ENCODE results near the gene IFITM1. TPM values are rescaled to one million over a fixed set of nuclear protein-coding genes. Genes with fewer than 3 reads are reported as not detected.

The IFITM1 gene
- total and polyA plus RNA-seq, 2 donors (not counting 1 experiment from before 2014, with no cell fraction given): 21.1 to 93.0 TPM

- H2AFZ ChIP-seq (ENCODE audit: low read length): no peak overlapping the region
- H3K27ac ChIP-seq (ENCODE audit: insufficient read depth, low read length): no peak overlapping the region
- no peaks in the 10 kb centered on the region for H4K20me1 ChIP-seq (ENCODE audit: control insufficient read depth, extremely low read depth, insufficient read depth, low read length)
- no peak overlapping the region for H3K4me3 ChIP-seq (replicated peaks in 1 of 4; ENCODE audit: control extremely low read depth in 1 of 4, insufficient read depth in 1 of 4, low read depth in 3 of 4, low read length in 4 of 4)
- no peaks in the 10 kb centered on the region for H3K27me3 ChIP-seq (ENCODE audit: control insufficient read depth, insufficient read depth, low read length)
- no peaks in the 10 kb centered on the region for H3K79me2 ChIP-seq (ENCODE audit: control insufficient read depth, insufficient read depth, low read length)
- TF ChIP-seq, protein P1, sequence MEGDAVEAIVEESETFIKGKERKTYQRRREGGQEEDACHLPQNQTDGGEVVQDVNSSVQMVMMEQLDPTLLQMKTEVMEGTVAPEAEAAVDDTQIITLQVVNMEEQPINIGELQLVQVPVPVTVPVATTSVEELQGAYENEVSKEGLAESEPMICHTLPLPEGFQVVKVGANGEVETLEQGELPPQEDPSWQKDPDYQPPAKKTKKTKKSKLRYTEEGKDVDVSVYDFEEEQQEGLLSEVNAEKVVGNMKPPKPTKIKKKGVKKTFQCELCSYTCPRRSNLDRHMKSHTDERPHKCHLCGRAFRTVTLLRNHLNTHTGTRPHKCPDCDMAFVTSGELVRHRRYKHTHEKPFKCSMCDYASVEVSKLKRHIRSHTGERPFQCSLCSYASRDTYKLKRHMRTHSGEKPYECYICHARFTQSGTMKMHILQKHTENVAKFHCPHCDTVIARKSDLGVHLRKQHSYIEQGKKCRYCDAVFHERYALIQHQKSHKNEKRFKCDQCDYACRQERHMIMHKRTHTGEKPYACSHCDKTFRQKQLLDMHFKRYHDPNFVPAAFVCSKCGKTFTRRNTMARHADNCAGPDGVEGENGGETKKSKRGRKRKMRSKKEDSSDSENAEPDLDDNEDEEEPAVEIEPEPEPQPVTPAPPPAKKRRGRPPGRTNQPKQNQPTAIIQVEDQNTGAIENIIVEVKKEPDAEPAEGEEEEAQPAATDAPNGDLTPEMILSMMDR (conservative IDR thresholded peaks at IDR 0.05 in 1 of 2, IDR thresholded peaks at IDR 0.05 in 1 of 2; ENCODE audit: low read depth in 1 of 2, low read length in 2 of 2): no peak
- TF ChIP-seq EZH2 (IDR thresholded peaks at IDR 0.05; ENCODE audit: low read length, missing control alignments): no peak
- peaks cover 8% of the 10 kb centered on the region for H3K4me1 ChIP-seq (ENCODE audit: control insufficient read depth, extremely low read depth, insufficient read depth, low read length)
- DNase-seq (ENCODE audit: low read depth in 2 of 2): no peak
- H3K4me2 ChIP-seq (ENCODE audit: extremely low read depth, insufficient read depth, low read length): no peak overlapping the region
- H3K36me3 ChIP-seq (ENCODE audit: control insufficient read depth, insufficient read depth, low read length): peaks cover 2% of the 10 kb centered on the region
- H3K9me3 ChIP-seq (ENCODE audit: control insufficient read depth, insufficient read depth, low read depth, low read length): no peaks in the 10 kb centered on the region
- no peak overlapping the region for H3K9ac ChIP-seq (ENCODE audit: insufficient read depth, low read length)
Measured at GRCh38 chr11:352456-353031, 38.7 kb downstream of the IFITM1 start.

DNA sequence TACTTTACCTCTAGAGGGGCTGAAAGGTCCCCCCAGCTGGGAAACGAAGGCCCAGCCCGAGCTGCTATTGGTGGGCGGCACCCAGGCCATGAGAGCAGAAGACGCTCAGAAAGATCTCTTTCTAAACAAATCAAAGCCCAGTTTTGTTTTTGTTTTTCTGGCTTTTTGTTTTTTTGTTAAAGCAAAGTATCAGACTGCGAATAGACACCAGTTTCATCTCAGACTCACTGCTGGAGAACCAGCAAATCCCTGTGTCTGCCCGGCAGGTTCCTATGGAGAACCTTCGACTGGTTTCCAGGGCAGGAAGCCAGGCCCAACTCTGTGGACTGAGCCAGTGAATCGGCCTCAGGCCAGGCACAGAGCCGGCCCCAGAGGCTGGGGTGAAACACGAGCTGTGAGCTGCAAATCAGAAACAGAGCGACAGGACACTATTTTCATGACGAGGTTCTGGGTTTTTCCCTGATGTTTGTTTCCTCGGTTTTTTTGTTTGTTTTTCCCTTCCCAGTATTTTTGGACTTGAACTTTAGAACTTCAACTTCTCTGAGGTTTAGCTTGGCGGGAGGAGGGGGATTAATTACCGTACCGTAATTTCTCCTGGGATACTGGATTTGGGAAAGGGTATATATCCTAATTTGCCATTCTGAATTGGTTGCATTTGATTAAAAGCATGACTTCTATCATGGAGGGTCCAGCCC is 39.5 kb downstream of the IFITM1 start:
- Histone ChIP-seq H3K27ac (ENCODE audit: insufficient read depth, low read length) (peak overlapping the region; percentile 53), H3K4me3 (replicated peaks in 1 of 4; ENCODE audit: control extremely low read depth in 1 of 4, insufficient read depth in 1 of 4, low read depth in 3 of 4, low read length in 4 of 4) (peak overlapping the region in 1 of 4 experiments; percentile 4), H3K27me3 (ENCODE audit: control insufficient read depth, insufficient read depth, low read length) (no peaks in the 10 kb centered on the region), H3K4me1 (ENCODE audit: control insufficient read depth, extremely low read depth, insufficient read depth, low read length) (peaks cover 8% of the 10 kb centered on the region), H3K9ac (ENCODE audit: insufficient read depth, low read length) (no peak overlapping the region), H3K9me3 (ENCODE audit: control insufficient read depth, insufficient read depth, low read depth, low read length) (no peaks in the 10 kb centered on the region), H3K36me3 (ENCODE audit: control insufficient read depth, insufficient read depth, low read length) (peaks cover 2% of the 10 kb centered on the region), H3K4me2 (ENCODE audit: extremely low read depth, insufficient read depth, low read length) (peak overlapping the region; percentile 54), H4K20me1 (ENCODE audit: control insufficient read depth, extremely low read depth, insufficient read depth, low read length) (no peaks in the 10 kb centered on the region), H3K79me2 (ENCODE audit: control insufficient read depth, insufficient read depth, low read length) (no peaks in the 10 kb centered on the region), H2AFZ (ENCODE audit: low read length) (peak overlapping the region; percentile 55)
- DNase-seq (ENCODE audit: low read depth in 2 of 2): peak; percentile 70 to 86
- no peak for TF ChIP-seq EZH2 (IDR thresholded peaks at IDR 0.05; ENCODE audit: low read length, missing control alignments)
- TF ChIP-seq, protein P1 (conservative IDR thresholded peaks at IDR 0.05 in 1 of 2, IDR thresholded peaks at IDR 0.05 in 1 of 2; ENCODE audit: low read depth in 1 of 2, low read length in 2 of 2): no peak

DNA sequence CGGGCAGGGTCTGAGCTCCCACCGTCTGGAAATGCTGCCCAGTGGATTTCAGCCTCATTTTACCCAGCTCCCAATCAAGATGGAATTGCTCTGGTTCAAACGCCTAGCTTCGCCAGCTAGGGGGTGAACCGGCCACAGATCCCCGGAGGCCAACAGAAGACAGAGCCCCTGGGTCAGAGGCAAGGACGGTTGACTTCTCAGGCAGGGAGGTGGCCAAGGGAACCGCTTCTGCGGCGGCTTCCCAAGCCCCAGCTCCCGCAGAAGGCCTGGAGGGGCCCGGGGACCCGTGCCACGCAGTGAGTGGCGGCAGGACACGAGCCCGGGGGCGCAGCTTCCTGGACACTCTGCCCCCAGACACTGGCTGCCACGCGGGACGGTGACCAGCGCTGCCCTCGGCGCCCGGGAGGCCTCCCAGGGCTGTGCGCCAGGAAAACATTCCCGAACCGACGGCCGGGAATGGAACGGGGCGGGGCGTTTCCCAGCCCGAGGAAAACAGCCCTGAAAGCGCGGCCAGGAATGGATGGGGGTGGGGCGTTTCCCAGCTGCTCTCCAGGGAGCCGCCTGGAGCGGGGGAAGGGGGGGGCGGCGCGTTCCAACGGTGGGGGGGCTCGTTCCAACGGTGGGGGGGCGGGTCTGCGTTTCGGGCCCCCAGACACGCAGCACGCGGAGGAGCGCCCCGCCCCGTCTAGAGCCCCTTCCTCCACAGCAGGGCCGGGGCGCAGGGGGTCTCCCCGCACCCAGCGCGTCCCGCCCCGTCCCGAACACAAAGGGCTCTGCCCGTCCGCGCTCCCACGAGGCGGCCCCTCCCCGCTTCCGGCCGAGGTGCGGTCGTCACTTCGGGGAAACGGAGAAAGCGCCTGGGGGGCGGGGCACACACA is 42.0 kb downstream of the IFITM1 start:
- TF ChIP-seq, protein P1 (conservative IDR thresholded peaks at IDR 0.05 in 1 of 2, IDR thresholded peaks at IDR 0.05 in 1 of 2; ENCODE audit: low read depth in 1 of 2, low read length in 2 of 2): no peak
- no peak for TF ChIP-seq EZH2 (IDR thresholded peaks at IDR 0.05; ENCODE audit: low read length, missing control alignments)
- peak; percentile 93 to 98 for DNase-seq (ENCODE audit: low read depth in 2 of 2)

More for the DNA sequence above, 42.0 kb downstream of the IFITM1 start:
- Histone ChIP-seq H3K4me3 (replicated peaks in 1 of 4; ENCODE audit: control extremely low read depth in 1 of 4, insufficient read depth in 1 of 4, low read depth in 3 of 4, low read length in 4 of 4) (peak overlapping the region in 3 of 4 experiments; percentile 22 to 38 (median 28)), H3K9ac (ENCODE audit: insufficient read depth, low read length) (peak overlapping the region; percentile 91), H3K79me2 (ENCODE audit: control insufficient read depth, insufficient read depth, low read length) (no peaks in the 10 kb centered on the region), H2AFZ (ENCODE audit: low read length) (no peak overlapping the region), H3K4me2 (ENCODE audit: extremely low read depth, insufficient read depth, low read length) (peak overlapping the region; percentile 73), H3K36me3 (ENCODE audit: control insufficient read depth, insufficient read depth, low read length) (peaks cover 2% of the 10 kb centered on the region), H3K27ac (ENCODE audit: insufficient read depth, low read length) (peak overlapping the region; percentile 99), H3K9me3 (ENCODE audit: control insufficient read depth, insufficient read depth, low read depth, low read length) (no peaks in the 10 kb centered on the region), H4K20me1 (ENCODE audit: control insufficient read depth, extremely low read depth, insufficient read depth, low read length) (no peaks in the 10 kb centered on the region), H3K27me3 (ENCODE audit: control insufficient read depth, insufficient read depth, low read length) (peaks cover 9% of the 10 kb centered on the region), H3K4me1 (ENCODE audit: control insufficient read depth, extremely low read depth, insufficient read depth, low read length) (peaks cover 8% of the 10 kb centered on the region)

All from fibroblast of lung (primary cell).